OCI-LY7 (cell line): ENCODE measurements around the gene CRHR1.

Source experiments
- EZH2phosphoT487 ChIP-seq: fragments of 200-600 bp; sonication (generic); IDR thresholded peaks from 2 replicates; pipeline ENCODE4 v1.6.1; 2018; ENCODE audit warnings: low read depth, borderline replicate concordance, mild to moderate bottlenecking, mixed run types, antibody characterized with exemption, low read length, moderate library complexity, mixed read lengths
- TF ChIP-seq, protein P1 (sequence below): fragments of 200-600 bp; sonication (generic); conservative IDR thresholded peaks from 2 replicates; pipeline ENCODE4 v1.5.1; 2014; ENCODE audit warnings: mild to moderate bottlenecking, antibody characterized with exemption, low read length, moderate library complexity, mixed read lengths

DNA sequence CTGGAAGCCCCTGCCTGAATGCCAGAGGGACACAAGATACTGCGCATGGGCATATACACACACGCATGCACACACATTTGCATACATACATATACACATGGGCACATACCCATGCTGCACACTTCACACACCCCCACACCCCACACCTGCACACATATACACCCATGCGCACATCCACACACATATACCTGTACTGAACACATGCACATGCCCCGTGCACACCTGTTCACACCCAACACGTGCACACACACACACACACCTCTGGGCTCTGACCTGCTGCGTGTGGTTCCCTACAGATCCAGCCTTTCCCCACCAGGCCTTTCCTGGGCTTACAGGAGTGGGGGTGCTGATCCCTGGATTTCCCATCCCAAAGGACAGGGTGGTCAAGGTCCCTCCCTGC is 66.9 kb downstream of the CRHR1 start:
- TF ChIP-seq EZH2phosphoT487, result no peak
- TF ChIP-seq, protein P1, sequence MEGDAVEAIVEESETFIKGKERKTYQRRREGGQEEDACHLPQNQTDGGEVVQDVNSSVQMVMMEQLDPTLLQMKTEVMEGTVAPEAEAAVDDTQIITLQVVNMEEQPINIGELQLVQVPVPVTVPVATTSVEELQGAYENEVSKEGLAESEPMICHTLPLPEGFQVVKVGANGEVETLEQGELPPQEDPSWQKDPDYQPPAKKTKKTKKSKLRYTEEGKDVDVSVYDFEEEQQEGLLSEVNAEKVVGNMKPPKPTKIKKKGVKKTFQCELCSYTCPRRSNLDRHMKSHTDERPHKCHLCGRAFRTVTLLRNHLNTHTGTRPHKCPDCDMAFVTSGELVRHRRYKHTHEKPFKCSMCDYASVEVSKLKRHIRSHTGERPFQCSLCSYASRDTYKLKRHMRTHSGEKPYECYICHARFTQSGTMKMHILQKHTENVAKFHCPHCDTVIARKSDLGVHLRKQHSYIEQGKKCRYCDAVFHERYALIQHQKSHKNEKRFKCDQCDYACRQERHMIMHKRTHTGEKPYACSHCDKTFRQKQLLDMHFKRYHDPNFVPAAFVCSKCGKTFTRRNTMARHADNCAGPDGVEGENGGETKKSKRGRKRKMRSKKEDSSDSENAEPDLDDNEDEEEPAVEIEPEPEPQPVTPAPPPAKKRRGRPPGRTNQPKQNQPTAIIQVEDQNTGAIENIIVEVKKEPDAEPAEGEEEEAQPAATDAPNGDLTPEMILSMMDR, result no peak
